ENCODE measurements around the gene CDH24. TPM values are rescaled to one million over a fixed set of nuclear protein-coding genes. Genes with fewer than 3 reads are reported as not detected.

CDH24 gene
- total and polyA plus RNA-seq, 9 of the 15 experiments (the other 6 are each of a cell fraction or from before 2014, with no cell fraction given): 0.04 to 16.2 (median 4.9) TPM

- TF ChIP-seq ZHX1 (conservative IDR thresholded peaks at IDR 0.05; ENCODE audit: low read length) (no peak), POLR2AphosphoS5 (IDR thresholded peaks at IDR 0.05; ENCODE audit: control insufficient read depth, insufficient read depth, low read depth, low read length) (no peak), MGA (IDR thresholded peaks at IDR 0.05) (no peak), ZKSCAN8 (CRISPR knock-in tag; IDR thresholded peaks at IDR 0.05) (no peak), NR2C2 (CRISPR knock-in tag; IDR thresholded peaks at IDR 0.05) (no peak), NR2C2 (tag; IDR thresholded peaks at IDR 0.05) (no peak), ZFP1 (CRISPR knock-in tag; IDR thresholded peaks at IDR 0.05) (no peak), ESRRB (CRISPR knock-in tag; IDR thresholded peaks at IDR 0.05; ENCODE audit: borderline replicate concordance) (no peak)
Observed at GRCh38 chr14:23040100-23040499, 17.2 kb downstream of the CDH24 start (continued).
